B cell (primary cell): ENCODE measurements around the gene PLEKHN1.

ENCODE experiments used
- EZH2 ChIP-seq: IDR thresholded peaks from 2 replicates; pipeline ENCODE4 v1.6.1; 2012; ENCODE audit warnings: borderline replicate concordance, low read depth, mild to moderate bottlenecking, moderate library complexity, low read length; ENCODE audit not compliant: insufficient read depth, poor library complexity, severe bottlenecking
- TF ChIP-seq, protein P1 (sequence below): fragments of 200-600 bp; IDR thresholded peaks from one replicate; pipeline ENCODE4 v1.8.0; 2022; ENCODE audit warnings: antibody characterized with exemption, mild to moderate bottlenecking

DNA sequence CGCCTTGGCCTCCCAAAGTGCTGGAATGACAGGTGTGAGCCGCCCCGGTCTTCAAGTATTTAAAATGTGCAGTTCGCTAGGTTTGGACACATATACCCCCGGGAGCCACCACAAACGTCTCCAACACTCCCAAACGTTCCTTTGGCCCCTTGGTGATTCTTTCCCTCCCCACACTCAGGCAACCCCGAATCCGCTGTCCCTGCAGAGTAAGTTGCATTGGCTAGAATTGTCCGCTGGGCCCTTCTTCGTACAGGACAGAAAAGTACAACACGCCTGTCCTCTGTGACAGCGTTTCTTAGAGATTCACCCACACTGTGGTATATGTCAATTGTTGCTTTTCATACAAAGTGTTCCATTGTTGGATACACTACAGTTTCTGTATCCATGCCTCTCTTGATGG lies 18.8 kb downstream of the PLEKHN1 start:
- TF ChIP-seq, protein P1, sequence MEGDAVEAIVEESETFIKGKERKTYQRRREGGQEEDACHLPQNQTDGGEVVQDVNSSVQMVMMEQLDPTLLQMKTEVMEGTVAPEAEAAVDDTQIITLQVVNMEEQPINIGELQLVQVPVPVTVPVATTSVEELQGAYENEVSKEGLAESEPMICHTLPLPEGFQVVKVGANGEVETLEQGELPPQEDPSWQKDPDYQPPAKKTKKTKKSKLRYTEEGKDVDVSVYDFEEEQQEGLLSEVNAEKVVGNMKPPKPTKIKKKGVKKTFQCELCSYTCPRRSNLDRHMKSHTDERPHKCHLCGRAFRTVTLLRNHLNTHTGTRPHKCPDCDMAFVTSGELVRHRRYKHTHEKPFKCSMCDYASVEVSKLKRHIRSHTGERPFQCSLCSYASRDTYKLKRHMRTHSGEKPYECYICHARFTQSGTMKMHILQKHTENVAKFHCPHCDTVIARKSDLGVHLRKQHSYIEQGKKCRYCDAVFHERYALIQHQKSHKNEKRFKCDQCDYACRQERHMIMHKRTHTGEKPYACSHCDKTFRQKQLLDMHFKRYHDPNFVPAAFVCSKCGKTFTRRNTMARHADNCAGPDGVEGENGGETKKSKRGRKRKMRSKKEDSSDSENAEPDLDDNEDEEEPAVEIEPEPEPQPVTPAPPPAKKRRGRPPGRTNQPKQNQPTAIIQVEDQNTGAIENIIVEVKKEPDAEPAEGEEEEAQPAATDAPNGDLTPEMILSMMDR = no peak
- no peak for TF ChIP-seq EZH2
